Colonic mucosa (tissue), 4 donors: ENCODE measurements around the gene RABEP1. TPM values are rescaled to one million over a fixed set of nuclear protein-coding genes. Genes with fewer than 3 reads are reported as not detected.

Experiments used
- DNase-seq: peaks from one replicate; pipeline ENCODE4 v3.0.0-alpha.2; 2020
- H3K27ac ChIP-seq: fragments of 200-600 bp; one replicate; pipeline ENCODE4 v1.8.0; 2021
- H3K27me3 ChIP-seq: fragments of 200-600 bp; one replicate; pipeline ENCODE4 v1.8.0; 2021
- H3K36me3 ChIP-seq: fragments of 200-600 bp; one replicate; pipeline ENCODE4 v1.8.0; 2021
- H3K4me1 ChIP-seq: fragments of 200-600 bp; one replicate; pipeline ENCODE4 v1.8.0; 2021; ENCODE audit warnings: mild to moderate bottlenecking
- H3K4me3 ChIP-seq: fragments of 200-600 bp; one replicate; pipeline ENCODE4 v1.8.0; 2021
- H3K9ac ChIP-seq, 2 donors: one replicate each; pipeline ENCODE4 v1.7.0; 2013; ENCODE audit warnings: control low read depth in 2 of 2, low read depth in 2 of 2, low read length in 2 of 2
- H3K9me3 ChIP-seq: fragments of 200-600 bp; one replicate; pipeline ENCODE4 v1.8.0; 2021
- intact Hi-C: fragments of 100-400 bp; cut with DNase I; formaldehyde crosslinking; loops from one replicate; pipeline ENCODE4 v1.14.1; 2022
- total RNA-seq, 2 donors: library from RNA; stranded (reverse); fragmentation: NEBNext Ultra II Directional in 1 of 2; extraction: Animal tissue kit (Norgen Biotek cat#: 25700) in 1 of 2; gene quantifications; one replicate each; pipeline ENCODE4 v1.2.1, GENCODE V29; 2021
- TF ChIP-seq, protein P1 (sequence below): fragments of 200-600 bp; IDR thresholded peaks from one replicate; pipeline ENCODE4 v1.8.0; 2022; ENCODE audit warnings: antibody characterized with exemption, mild to moderate bottlenecking
- donor health status: healthy.
- donor health status: DM: no; HTN: no; CAD: no.
- donor health status: DM: no; HTN: no; CAD: no.

Gene RABEP1
- total RNA-seq, 2 donors from 2014 or later, result 22.6 to 23.2 TPM

DNA sequence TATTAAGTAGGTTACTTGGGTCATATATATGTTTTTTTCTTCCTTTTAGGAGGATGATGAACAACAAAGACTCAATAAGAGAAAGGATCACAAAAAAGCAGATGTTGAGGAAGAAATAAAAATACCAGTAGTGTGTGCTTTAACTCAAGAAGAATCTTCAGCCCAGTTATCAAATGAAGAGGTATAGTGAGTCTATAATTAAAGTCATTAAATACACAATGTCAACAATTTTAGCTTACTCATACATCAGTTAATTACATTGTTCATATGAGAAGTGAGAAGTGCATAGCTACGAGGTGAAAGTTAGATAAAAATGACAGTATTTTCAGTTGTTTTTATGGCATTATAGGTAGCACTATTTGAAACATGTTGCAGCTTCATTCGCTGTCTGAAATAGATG, 72.2 kb downstream of the RABEP1 start:
- TF ChIP-seq, protein P1, sequence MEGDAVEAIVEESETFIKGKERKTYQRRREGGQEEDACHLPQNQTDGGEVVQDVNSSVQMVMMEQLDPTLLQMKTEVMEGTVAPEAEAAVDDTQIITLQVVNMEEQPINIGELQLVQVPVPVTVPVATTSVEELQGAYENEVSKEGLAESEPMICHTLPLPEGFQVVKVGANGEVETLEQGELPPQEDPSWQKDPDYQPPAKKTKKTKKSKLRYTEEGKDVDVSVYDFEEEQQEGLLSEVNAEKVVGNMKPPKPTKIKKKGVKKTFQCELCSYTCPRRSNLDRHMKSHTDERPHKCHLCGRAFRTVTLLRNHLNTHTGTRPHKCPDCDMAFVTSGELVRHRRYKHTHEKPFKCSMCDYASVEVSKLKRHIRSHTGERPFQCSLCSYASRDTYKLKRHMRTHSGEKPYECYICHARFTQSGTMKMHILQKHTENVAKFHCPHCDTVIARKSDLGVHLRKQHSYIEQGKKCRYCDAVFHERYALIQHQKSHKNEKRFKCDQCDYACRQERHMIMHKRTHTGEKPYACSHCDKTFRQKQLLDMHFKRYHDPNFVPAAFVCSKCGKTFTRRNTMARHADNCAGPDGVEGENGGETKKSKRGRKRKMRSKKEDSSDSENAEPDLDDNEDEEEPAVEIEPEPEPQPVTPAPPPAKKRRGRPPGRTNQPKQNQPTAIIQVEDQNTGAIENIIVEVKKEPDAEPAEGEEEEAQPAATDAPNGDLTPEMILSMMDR, result no peak
- Histone ChIP-seq H3K4me1 (no peaks in the 10 kb centered on the region), H3K36me3 (peaks cover 4% of the 10 kb centered on the region), H3K9me3 (no peaks in the 10 kb centered on the region), H3K9ac (no peak overlapping the region), H3K27me3 (no peaks in the 10 kb centered on the region), H3K4me3 (no peak overlapping the region), H3K27ac (no peak overlapping the region)
- DNase-seq, result no peak
- intact Hi-C loops, result no loop called here

DNA sequence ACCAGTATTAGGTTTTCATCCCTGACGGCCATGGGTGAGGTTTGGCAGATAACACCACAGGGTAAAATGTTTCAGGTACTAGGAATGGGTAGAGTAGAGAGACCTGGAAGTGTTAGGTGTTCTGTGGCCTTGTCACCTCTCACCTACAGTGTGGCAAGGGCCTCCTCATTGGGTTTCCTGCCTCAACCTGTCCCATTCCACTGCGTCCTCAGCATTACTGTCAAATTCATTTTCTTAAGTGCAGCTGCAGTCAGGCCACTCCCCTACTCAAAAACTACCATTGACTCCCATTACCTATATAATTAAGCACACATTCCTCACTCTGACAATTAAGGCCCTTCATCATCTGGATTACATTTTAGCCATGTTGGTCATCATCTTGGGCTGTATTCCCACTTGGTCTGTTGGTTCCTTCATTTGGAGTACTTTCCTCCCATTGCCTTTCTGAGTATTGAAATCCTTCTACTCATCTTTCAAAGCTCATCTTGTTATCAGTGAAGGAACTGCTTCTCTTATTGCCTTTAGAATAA, 72.9 kb downstream of the RABEP1 start:
- TF ChIP-seq, protein P1, result no peak
- no peak overlapping the region for H3K27ac ChIP-seq
- H3K4me3 ChIP-seq, result no peak overlapping the region
- H3K9ac ChIP-seq, result no peak overlapping the region
- no peaks in the 10 kb centered on the region for H3K27me3 ChIP-seq
- intact Hi-C loops, result no loop called here
- peaks cover 4% of the 10 kb centered on the region for H3K36me3 ChIP-seq
- no peaks in the 10 kb centered on the region for H3K4me1 ChIP-seq
- DNase-seq, result no peak
- H3K9me3 ChIP-seq, result no peaks in the 10 kb centered on the region

DNA sequence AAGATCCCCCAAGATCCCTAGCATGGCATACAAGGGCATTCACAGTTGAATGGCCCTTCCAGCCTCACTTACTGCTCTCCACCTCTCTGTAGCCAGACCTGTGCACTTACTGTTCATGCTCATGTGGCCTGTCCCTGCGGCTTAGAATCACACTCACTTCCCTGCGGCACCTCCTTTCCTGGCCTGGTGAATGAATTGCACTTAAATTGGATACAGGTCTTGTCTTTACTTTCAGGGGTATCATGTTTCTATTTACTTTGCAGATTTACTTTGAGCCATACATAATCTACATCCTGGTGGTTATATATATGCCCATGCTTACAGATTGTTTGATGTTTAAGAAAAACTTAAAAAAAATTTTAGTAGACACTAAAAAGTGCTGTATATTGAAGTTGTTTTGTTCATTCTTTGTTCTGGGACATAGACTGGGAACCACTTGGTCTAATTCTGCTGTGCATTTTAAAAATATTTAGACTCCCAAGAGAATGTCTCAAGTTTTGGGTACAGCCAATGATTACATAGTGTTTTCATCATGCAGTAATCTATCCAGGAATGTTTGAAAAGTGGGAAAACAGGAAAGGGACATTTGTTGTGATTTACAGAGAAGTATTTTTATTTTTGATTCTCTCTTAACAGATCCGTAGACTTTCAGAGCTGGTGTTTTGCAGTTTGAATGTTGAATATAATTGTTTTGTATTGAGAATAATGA, 73.5 kb downstream of the RABEP1 start:
- DNase-seq, result no peak
- H3K4me1 ChIP-seq, result no peaks in the 10 kb centered on the region
- TF ChIP-seq, protein P1, result no peak
- H3K36me3 ChIP-seq, result peaks cover 4% of the 10 kb centered on the region
- no peak overlapping the region for H3K9ac ChIP-seq
- no peak overlapping the region for H3K27ac ChIP-seq
- H3K9me3 ChIP-seq, result no peaks in the 10 kb centered on the region
- H3K4me3 ChIP-seq, result no peak overlapping the region
- intact Hi-C loops, result no loop called here
- H3K27me3 ChIP-seq, result no peaks in the 10 kb centered on the region

DNA sequence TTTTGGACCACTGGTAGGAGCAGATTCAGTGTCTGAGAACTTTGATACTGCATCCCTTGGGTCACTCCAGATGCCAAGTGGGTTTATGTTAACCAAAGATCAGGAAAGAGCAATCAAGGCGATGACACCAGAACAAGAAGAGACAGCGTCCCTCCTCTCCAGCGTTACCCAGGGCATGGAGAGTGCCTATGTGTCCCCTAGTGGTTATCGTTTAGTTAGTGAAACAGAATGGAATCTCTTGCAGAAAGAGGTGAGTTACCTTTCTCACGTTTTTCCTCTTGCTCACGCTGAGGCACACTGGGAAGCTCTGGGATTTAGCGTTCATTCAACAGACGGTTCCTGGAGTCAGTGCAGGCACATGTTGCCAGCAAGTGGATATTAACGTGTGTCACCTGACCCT, 79.3 kb downstream of the RABEP1 start:
- Histone ChIP-seq H3K9ac (no peak overlapping the region), H3K27ac (no peak overlapping the region), H3K4me1 (no peaks in the 10 kb centered on the region), H3K36me3 (no peaks in the 10 kb centered on the region), H3K9me3 (no peaks in the 10 kb centered on the region), H3K27me3 (no peaks in the 10 kb centered on the region), H3K4me3 (no peak overlapping the region)
- intact Hi-C loops, result no loop called here
- no peak for DNase-seq
- TF ChIP-seq, protein P1, result no peak

DNA sequence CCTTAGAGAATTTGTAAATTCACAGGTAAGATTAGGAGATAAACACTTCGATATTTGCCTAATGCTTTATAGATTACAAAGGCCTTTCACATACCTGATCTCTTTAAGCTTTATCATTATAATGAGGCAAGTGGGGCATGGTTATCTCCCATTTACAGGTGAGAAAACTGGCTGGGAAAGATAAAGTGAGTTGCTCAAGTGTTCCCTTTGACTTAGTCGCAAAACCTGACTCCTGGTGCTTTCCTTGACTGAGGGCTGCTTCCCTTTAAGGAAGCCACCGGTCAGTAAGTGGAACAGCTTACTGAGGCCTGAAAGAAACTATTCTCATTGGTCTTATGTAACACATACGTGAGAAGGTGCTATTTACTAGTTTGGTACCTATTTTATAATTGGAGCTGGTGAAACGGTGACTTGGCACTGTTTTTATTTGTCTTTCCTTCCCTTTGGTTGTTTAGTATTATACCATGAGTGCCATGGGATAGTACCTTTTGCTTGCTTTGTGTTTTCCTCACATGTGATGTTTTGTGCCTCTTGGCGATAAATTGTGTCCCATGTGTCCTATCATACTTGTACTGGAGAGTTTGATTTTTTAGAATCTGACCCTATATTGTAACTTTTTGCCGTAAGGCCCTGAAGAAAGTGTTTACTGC, 80.2 kb downstream of the RABEP1 start:
- Histone ChIP-seq H3K27ac (no peak overlapping the region), H3K36me3 (no peaks in the 10 kb centered on the region), H3K4me1 (no peaks in the 10 kb centered on the region), H3K9me3 (no peaks in the 10 kb centered on the region), H3K27me3 (no peaks in the 10 kb centered on the region), H3K9ac (no peak overlapping the region), H3K4me3 (no peak overlapping the region)
- DNase-seq, result no peak
- TF ChIP-seq, protein P1, result no peak
- intact Hi-C loops, result no loop called here
